Glomerular endothelial cell (primary cell): ENCODE data around the gene PEMT. TPM values are rescaled to one million over a fixed set of nuclear protein-coding genes. Genes with fewer than 3 reads are reported as not detected.

Source experiments
- DNase-seq: peaks from one replicate; pipeline ENCODE4 v3.0.0-alpha.2; 2011; ENCODE audit warnings: low read depth, low spot score; ENCODE audit errors: extremely low read depth
- total RNA-seq: library from RNA; depleted of rRNA; stranded (reverse); fragments of >200 nt; gene quantifications from 2 replicates; pipeline ENCODE4 v1.2.3, GENCODE V29; 2015

The PEMT gene
- total RNA-seq, 1 donor from 2014 or later, result 35.7 TPM

DNA sequence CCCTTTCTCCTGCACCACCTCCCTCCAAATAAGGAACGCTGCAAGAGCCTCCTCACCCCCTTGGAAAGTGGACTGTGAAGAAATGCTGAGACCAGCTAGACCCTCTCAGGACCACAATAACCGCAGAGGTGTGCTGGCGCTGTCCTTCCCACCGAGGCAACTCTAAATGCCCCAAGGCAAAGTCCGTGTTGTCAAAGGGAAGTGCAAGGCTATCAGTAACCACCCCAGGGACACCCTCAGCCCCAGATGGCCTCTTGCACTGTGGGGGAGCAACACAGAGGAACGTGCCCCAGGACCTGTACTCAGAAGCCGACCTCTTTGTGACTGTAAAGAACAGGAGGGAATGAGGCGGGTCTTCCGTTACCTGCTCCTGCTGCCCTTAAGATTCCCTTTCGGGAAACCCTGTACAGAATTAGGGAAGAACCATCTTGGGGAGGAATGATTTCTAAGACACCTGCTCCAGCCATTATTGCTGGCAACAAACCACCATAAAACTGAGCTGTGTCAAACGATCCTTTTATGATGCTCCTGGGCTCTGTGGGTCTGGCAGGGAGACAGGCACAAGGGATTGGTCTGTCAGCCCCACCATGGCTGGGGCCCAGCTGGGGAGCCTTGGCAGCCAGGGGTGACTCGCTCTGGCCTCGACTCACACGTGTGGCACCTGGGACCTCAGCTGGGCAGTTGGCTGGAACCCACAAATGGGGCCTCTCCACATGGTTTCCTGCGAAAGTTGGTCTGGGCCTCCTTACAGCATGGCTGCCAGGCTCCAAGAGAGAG is 129.3 kb downstream of the PEMT start:
- DNase-seq, result no peak

DNA sequence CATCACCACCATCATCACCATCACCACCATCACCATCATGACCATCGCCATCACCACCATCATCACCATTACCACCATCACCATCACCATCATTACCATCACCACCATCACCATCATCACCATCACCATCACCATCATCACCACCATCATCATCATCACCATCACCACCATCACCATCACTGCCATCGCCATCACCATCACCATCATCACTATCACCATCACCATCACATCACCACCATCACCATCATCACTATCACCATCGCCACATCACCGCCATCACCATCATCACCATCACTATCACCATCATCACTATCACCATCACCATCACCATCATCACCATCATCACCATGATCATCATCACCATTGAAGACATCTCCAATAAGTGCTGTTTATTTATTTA is 131.5 kb downstream of the PEMT start:
- no peak for DNase-seq

DNA sequence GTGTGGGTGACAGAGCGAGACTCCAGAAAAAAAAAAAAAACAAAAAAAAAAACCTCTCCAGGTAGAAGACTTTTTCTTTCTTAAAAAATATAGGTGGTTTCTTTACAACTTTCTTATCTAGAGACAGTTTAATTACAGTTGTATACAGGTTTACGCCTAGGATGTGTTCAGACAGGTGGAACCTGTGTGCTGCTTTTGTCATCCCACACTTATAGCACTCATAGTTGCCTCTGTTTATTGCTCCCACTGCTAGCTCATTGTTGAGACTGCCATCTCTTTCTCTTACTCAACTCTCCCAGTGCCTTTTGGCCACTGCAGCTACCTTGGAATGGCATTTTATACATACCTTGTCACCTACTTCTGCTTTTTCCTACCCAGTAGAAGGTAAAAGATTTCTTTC is 133.8 kb downstream of the PEMT start:
- DNase-seq, result no peak

DNA sequence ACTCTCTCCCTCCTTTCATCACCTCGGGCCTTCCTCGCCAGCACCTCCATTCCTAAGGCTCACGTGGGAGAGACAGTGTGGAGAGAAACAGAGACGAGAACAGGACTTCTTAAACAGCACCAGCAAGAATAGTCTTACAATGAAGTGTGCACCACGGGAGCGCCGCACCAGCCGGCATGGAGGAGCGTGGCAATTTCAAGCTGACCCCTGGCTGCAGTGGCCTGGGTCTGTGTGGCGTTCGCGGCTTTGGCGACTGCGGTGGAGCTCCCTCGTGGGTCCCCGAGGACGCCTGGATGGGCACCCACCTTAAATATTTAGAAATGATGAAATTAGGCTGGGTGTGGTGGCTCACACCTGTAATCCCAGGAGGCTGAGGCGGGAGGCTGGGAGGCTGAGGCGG is 135.3 kb downstream of the PEMT start:
- no peak for DNase-seq

Other genes starting within 250 kb of the PEMT start
- 8.1 and 11.1 TPM in 2 replicates for gene MED9, start 114.7 kb downstream of the PEMT start, total RNA-seq
- 2.9 and 5.2 TPM in 2 replicates for gene RASD1, start 95.3 kb downstream of the PEMT start, total RNA-seq
- 38.1 and 64.9 TPM in 2 replicates for gene RAI1, start 89.8 kb upstream of the PEMT start, total RNA-seq
- gene SREBF1, start 245.3 kb upstream of the PEMT start, total RNA-seq, result 79.4 and 121 TPM in 2 replicates